ENCODE measurements around the gene NUDT21.

DNA sequence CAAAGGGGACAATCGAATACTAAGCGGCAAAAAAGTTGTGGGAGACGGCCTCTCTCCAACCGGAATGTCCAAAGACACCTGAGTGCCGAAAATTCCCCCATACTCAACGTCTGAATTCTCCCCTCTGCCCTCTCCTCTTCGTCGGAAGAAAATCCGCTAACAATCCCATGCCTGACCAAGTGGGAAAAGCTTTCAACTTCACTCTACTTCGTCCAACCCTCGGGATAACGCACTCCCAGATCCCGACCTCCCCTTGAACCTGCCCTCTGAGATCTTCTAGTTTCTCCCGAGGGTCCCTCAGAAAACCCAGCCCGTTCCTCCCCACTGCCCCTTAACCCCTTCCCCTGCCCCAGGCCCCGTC, 26.7 kb downstream of the NUDT21 start:
- TF ChIP-seq, protein P1, sequence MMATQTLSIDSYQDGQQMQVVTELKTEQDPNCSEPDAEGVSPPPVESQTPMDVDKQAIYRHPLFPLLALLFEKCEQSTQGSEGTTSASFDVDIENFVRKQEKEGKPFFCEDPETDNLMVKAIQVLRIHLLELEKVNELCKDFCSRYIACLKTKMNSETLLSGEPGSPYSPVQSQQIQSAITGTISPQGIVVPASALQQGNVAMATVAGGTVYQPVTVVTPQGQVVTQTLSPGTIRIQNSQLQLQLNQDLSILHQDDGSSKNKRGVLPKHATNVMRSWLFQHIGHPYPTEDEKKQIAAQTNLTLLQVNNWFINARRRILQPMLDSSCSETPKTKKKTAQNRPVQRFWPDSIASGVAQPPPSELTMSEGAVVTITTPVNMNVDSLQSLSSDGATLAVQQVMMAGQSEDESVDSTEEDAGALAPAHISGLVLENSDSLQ (IDR thresholded peaks at IDR 0.05): no peak
- TF ChIP-seq CTCF (IDR thresholded peaks at IDR 0.05 in 2 of 3, conservative IDR thresholded peaks at IDR 0.05 in 1 of 3; ENCODE audit: control insufficient read depth in 2 of 3, extremely low read depth in 1 of 3, insufficient read depth in 1 of 3, low read depth in 3 of 3, low read length in 3 of 3) (no peak), ZNF687 (IDR thresholded peaks at IDR 0.05) (no peak), POLR2A (IDR thresholded peaks at IDR 0.05; ENCODE audit: low read depth, low read length) (no peak), EED (IDR thresholded peaks at IDR 0.05; ENCODE audit: low read depth) (no peak), EZH2 (IDR thresholded peaks at IDR 0.05; ENCODE audit: borderline replicate concordance, control insufficient read depth, low read depth, low read length) (no peak), POLR2AphosphoS5 (IDR thresholded peaks at IDR 0.05; ENCODE audit: low read length) (no peak), JUNB (IDR thresholded peaks at IDR 0.05) (no peak), YY1 (IDR thresholded peaks at IDR 0.05; ENCODE audit: low read depth, low read length) (no peak), MYB (IDR thresholded peaks at IDR 0.05; ENCODE audit: borderline replicate concordance, low read depth, low read length) (no peak), SPI1 (IDR thresholded peaks at IDR 0.05; ENCODE audit: borderline replicate concordance, insufficient read depth, low read depth, low read length) (no peak), FOXM1 (IDR thresholded peaks at IDR 0.05; ENCODE audit: low read depth, low read length) (no peak), STAT3 (IDR thresholded peaks at IDR 0.05; ENCODE audit: low read depth, low read length) (no peak), ATF2 (IDR thresholded peaks at IDR 0.05; ENCODE audit: low read length) (no peak)

Measured in GM12878 (cell line).